Measurements from ENCODE around the gene MVD. TPM values are rescaled to one million over a fixed set of nuclear protein-coding genes. Genes with fewer than 3 reads are reported as not detected.

The MVD gene
- total RNA-seq, 4 donors from 2014 or later: 32.7 to 49.4 (median 39.9) TPM

GRCh38 chr16:88706965-88707826, 44.3 kb upstream of the MVD start:
- H3K36me3 ChIP-seq: peaks cover 0 to 21% (median 0%) of the 10 kb centered on the region in 3 donors
- 33 to 34% methylated on average over 17 of the region's 17 CpGs for WGBS, 2 donors
- H3K27me3 ChIP-seq: no peaks in the 10 kb centered on the region
- peak overlapping the region; percentile 59 to 95 (median 85) for H3K27ac ChIP-seq
- no peaks in the 10 kb centered on the region for H3K9me3 ChIP-seq
- peaks cover 0 to 55% (median 25%) of the 10 kb centered on the region in 4 donors for H3K4me1 ChIP-seq
- peak overlapping the region; percentile 82 to 97 (median 86) for H3K4me3 ChIP-seq
- TF ChIP-seq, protein P1, sequence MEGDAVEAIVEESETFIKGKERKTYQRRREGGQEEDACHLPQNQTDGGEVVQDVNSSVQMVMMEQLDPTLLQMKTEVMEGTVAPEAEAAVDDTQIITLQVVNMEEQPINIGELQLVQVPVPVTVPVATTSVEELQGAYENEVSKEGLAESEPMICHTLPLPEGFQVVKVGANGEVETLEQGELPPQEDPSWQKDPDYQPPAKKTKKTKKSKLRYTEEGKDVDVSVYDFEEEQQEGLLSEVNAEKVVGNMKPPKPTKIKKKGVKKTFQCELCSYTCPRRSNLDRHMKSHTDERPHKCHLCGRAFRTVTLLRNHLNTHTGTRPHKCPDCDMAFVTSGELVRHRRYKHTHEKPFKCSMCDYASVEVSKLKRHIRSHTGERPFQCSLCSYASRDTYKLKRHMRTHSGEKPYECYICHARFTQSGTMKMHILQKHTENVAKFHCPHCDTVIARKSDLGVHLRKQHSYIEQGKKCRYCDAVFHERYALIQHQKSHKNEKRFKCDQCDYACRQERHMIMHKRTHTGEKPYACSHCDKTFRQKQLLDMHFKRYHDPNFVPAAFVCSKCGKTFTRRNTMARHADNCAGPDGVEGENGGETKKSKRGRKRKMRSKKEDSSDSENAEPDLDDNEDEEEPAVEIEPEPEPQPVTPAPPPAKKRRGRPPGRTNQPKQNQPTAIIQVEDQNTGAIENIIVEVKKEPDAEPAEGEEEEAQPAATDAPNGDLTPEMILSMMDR (IDR thresholded peaks at IDR 0.05): no peak
- TF ChIP-seq EP300 (IDR thresholded peaks at IDR 0.05) (no peak), POLR2A (IDR thresholded peaks at IDR 0.05) (no peak)
- no peak for DNase-seq (ENCODE audit: low spot score in 2 of 2)

DNA sequence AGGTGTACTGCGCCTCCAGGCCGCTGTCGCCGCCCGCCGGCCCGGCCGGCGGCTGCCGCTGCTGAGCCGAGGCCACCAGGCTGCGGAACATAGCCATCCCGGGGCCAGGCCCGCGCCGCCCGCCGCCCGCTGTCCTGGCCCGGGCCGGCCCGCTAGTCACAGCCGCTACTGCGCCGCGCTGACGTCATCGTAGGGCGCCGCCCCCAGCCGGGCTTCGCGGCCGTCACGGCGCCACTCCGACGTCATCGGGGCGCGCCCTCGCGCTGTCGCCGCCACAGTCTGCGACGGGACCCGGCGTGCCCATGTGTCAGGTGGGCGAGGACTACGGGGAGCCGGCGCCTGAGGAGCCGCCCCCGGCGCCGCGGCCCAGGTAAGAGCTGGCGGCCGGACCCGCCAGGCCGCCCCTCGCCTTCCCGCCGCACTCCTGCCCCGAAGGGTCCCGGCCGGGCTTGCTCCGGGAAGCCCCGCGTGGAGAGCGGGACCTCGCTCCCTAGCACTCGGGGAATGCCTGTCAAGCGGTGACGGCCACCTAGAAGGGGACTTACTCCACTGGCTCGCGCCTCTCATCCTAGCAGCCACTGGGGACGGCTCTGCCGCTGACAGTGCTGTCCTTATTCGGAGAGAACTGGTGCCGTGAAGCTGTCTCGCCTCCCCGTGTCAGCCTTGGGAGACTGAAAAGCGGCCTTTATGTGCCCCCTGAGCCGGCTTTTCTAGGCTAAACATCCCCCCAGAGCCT, 43.5 kb upstream of the MVD start, which contains the start of the genes CTU2 and RNF166:
Gene CTU2 (plus strand): TSS at position 275 of the 736 bp plus-strand sequence. CDS start 28 bp downstream, at position 303.
Gene RNF166 (minus strand): TSS at position 180 of the 736 bp plus-strand sequence. CDS start 83 bp downstream, at position 97.
- TF ChIP-seq EP300 (IDR thresholded peaks at IDR 0.05) (peak; percentile 27 to 91), POLR2A (IDR thresholded peaks at IDR 0.05) (peak; percentile 66 to 90)
- TF ChIP-seq, protein P1 (IDR thresholded peaks at IDR 0.05): peak in 2 of 5 experiments; percentile 41 to 52
- WGBS, 2 donors: 1 to 2% methylated on average over 21 of the region's 86 CpGs
- peak; percentile 74 to 80 for DNase-seq (ENCODE audit: low spot score in 2 of 2)

GRCh38 chr16:88705801-88706228, 42.9 kb upstream of the MVD start:
- H3K36me3 ChIP-seq: peaks cover 0 to 31% (median 0%) of the 10 kb centered on the region in 3 donors
- H3K27ac ChIP-seq: peak overlapping the region; percentile 59 to 95 (median 86)
- TF ChIP-seq EP300 (IDR thresholded peaks at IDR 0.05) (no peak), POLR2A (IDR thresholded peaks at IDR 0.05) (no peak)
- TF ChIP-seq, protein P1 (IDR thresholded peaks at IDR 0.05): no peak
- no peaks in the 10 kb centered on the region for H3K9me3 ChIP-seq
- H3K4me1 ChIP-seq: peaks cover 0 to 69% (median 32%) of the 10 kb centered on the region in 4 donors
- peak overlapping the region; percentile 82 to 97 (median 86) for H3K4me3 ChIP-seq
- no peaks in the 10 kb centered on the region for H3K27me3 ChIP-seq
- 1% methylated on average over 15 to 41 of the region's 57 CpGs for WGBS, 2 donors
- no peak for DNase-seq (ENCODE audit: low spot score in 2 of 2)

More for the DNA sequence above, 43.5 kb upstream of the MVD start, which contains the start of the genes CTU2 and RNF166:
- H3K36me3 ChIP-seq: peaks cover 0 to 25% (median 0%) of the 10 kb centered on the region in 3 donors
- H3K9me3 ChIP-seq: no peaks in the 10 kb centered on the region
- peaks cover 0 to 63% (median 28%) of the 10 kb centered on the region in 4 donors for H3K4me1 ChIP-seq
- H3K27me3 ChIP-seq: no peaks in the 10 kb centered on the region
- H3K4me3 ChIP-seq: peak within 1 kb of the TSS; percentile 82 to 97 (median 86)
- peak within 1 kb of the TSS; percentile 59 to 95 (median 86) for H3K27ac ChIP-seq

GRCh38 chr16:88705076-88705684, 42.3 kb upstream of the MVD start:
- 30 to 37% methylated on average over 9 of the region's 9 CpGs for WGBS, 2 donors
- H3K27ac ChIP-seq: peak overlapping the region; percentile 59 to 95 (median 86)
- no peak for DNase-seq (ENCODE audit: low spot score in 2 of 2)
- TF ChIP-seq EP300 (IDR thresholded peaks at IDR 0.05): no peak
- TF ChIP-seq, protein P1 (IDR thresholded peaks at IDR 0.05): no peak
- peaks cover 0 to 76% (median 33%) of the 10 kb centered on the region in 4 donors for H3K4me1 ChIP-seq
- H3K27me3 ChIP-seq: no peaks in the 10 kb centered on the region
- H3K9me3 ChIP-seq: no peaks in the 10 kb centered on the region
- peaks cover 0 to 37% (median 0%) of the 10 kb centered on the region in 3 donors for H3K36me3 ChIP-seq
- H3K4me3 ChIP-seq: peak overlapping the region; percentile 52 to 97 (median 86)

Data from tibial nerve (tissue), 4 donors.